Measurements from ENCODE around the gene NAA80.
"Not testable (repeated sequence)": the region's sequence is repeated elsewhere in the genome, so short reads cannot be mapped to it uniquely, and the experiment has no call there.

NAA80 gene

DNA sequence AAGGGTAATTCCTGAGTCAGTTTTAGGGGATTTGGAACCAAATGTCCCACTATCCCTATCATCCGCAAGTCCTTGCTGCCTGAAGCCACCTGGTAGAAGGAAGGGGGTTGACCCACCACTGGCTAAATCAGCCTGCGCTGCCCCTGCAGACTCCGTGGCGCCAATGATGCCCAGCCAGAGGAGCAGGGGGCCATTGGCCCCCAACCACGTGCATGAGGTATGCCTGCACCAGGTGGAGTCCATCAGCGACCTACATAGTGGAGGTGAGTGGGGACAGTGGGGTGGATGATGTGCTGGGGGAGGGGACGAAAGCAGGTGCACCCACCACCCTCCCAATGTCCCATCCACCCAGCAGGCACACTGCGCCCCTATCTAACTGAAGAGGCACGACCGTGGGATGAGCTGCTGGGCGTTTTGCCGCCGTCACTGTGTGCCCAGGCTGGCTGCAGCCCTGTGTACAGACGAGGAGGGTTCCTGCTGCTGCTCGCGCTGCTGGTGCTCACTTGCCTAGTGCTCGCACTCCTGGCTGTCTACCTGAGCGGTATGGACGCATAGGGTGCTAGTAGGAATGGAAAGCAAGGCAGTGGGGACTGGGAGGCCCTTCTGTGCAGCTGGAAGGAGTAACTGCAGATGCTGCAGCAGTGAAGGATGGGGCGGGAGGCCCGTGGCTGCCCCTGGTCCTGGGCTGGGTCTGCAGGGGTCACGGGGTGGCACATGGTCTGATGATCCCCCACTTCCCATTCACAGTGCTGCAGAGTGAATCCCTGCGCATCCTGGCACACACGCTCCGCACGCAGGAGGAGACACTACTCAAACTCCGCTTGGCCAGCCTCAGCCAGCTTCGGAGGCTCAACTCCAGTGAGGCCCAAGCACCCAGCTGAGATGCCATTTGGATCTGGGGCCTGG lies 12.6 kb downstream of the NAA80 start:
- DNase-seq (ENCODE audit: low read depth, low spot score): no peak
- ChIA-PET CTCF (interaction anchor here (1.0 to 1.9 kb wide), 5 partner anchors 8 to 60 kb away, joined by 3 to 9 read pairs (median 3); partner anchors contain the start of genes LSMEM2 and SEMA3B), POLR2A (no interaction called here)
- TF ChIP-seq, protein P1, sequence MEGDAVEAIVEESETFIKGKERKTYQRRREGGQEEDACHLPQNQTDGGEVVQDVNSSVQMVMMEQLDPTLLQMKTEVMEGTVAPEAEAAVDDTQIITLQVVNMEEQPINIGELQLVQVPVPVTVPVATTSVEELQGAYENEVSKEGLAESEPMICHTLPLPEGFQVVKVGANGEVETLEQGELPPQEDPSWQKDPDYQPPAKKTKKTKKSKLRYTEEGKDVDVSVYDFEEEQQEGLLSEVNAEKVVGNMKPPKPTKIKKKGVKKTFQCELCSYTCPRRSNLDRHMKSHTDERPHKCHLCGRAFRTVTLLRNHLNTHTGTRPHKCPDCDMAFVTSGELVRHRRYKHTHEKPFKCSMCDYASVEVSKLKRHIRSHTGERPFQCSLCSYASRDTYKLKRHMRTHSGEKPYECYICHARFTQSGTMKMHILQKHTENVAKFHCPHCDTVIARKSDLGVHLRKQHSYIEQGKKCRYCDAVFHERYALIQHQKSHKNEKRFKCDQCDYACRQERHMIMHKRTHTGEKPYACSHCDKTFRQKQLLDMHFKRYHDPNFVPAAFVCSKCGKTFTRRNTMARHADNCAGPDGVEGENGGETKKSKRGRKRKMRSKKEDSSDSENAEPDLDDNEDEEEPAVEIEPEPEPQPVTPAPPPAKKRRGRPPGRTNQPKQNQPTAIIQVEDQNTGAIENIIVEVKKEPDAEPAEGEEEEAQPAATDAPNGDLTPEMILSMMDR (IDR thresholded peaks at IDR 0.05; ENCODE audit: insufficient read depth, low read length, missing control alignments): no peak
- H3K4me3 ChIP-seq (ENCODE audit: low read depth, low read length): no peak overlapping the region

DNA sequence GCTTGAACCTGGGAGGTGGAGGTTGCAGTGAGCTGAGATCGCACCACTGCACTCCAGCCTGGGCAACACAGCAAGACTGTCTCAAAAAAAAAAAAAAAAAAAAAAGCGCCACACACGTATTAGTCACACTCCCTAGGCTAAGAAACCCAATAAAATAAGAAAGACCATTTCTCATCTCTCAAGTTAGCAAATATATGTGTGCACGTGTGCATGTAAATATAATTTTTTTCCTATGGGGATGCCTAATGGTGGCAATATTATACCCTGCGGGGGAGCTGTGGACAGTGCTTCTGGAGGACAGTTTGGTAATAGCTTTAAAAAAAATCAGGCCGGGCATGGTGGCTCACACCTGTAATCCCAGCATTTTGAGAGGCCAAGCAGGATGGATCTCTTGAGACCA lies 15.1 kb downstream of the NAA80 start:
- DNase-seq (ENCODE audit: low read depth, low spot score); POLR2A ChIA-PET; H3K4me3 ChIP-seq (ENCODE audit: low read depth, low read length): not testable (repeated sequence)
- CTCF ChIA-PET: interaction anchor here (0.6 to 40.0 kb wide), 5 partner anchors 10 to 91 kb away, joined by 3 to 1609 read pairs (median 11); partner anchors contain the start of genes GNAI2 and GNAT1

DNA sequence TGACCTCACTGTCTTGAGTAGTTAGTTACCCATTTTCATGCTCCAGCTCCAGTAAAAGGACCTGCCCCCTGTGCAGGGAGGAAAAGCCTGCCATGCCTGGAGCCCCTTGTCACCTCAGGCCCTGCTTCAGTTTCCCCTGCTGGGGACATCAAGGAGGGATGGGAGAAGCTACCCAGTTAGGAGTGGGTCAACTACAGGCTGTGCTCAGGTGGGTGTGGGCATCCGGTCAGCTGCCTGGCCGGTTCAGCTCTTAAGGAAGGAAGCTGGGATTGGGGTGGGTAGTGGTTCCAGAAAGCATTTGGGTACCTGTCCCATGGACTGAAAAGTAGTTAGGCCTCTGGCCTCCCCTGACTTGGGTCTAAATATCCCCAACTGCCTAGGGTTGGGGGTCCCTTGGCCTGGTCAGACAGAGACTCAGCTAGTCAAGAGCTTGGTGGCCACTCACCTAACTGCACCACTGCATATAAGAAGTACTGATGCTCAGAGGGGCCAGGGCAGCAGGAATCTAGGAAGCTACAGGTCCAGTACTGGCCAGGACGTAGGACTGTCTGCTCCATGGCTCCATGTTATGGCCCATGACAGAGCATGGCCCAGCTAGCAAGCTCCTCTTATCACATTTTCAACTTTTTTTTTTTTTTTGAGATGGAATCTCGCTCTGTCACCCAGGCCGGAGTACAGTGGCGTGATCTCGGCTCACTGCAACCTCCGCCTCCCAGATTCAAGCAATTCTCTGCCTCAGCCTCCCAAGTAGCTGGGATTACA lies 19.8 kb downstream of the NAA80 start:
- no peak for DNase-seq (ENCODE audit: low read depth, low spot score)
- TF ChIP-seq, protein P1 (IDR thresholded peaks at IDR 0.05; ENCODE audit: insufficient read depth, low read length, missing control alignments): no peak
- POLR2A ChIA-PET: interaction anchor here (0.6 to 1.3 kb wide), 3 partner anchors 10 to 63 kb away, joined by 3 to 6 read pairs (median 5); no protein-coding TSS in a partner anchor
- CTCF ChIA-PET: interaction anchor here (1.3 to 40.0 kb wide), 5 partner anchors 8 to 90 kb away, joined by 4 to 1609 read pairs (median 10); partner anchors contain the start of genes GNAI2, GNAT1 and SEMA3B
- no peak overlapping the region for H3K4me3 ChIP-seq (ENCODE audit: low read depth, low read length)

DNA sequence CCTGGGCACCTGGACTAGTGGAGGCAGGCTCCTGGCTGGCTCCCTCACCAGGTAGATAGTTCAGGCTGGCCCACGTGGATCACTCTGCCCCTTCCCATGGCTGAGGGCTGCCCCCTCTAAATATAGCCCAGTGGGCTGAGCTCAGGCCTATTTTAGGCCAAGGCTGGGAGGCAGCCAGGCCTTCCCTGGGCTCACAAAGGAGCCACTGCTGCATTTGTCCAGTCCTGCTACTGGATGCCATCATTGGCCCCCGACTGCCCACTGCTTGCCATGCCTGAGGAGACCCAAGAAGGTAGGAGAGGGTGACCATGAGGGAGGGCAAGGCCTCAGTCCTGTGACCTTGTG lies 20.4 kb downstream of the NAA80 start, which contains the start of gene LSMEM2:
Gene LSMEM2, plus strand, starts transcription at position 208 of the 345 bp plus-strand sequence. Its CDS starts 27 bp downstream, at position 235.
- no peak within 1 kb of the TSS for H3K4me3 ChIP-seq (ENCODE audit: low read depth, low read length)
- DNase-seq (ENCODE audit: low read depth, low spot score): no peak
- TF ChIP-seq, protein P1 (IDR thresholded peaks at IDR 0.05; ENCODE audit: insufficient read depth, low read length, missing control alignments): no peak
- POLR2A ChIA-PET: no interaction called here
- CTCF ChIA-PET: interaction anchor here (1.3 to 40.0 kb wide), 5 partner anchors 9 to 90 kb away, joined by 4 to 1609 read pairs (median 10); partner anchors contain the start of genes GNAI2, GNAT1 and SEMA3B

DNA sequence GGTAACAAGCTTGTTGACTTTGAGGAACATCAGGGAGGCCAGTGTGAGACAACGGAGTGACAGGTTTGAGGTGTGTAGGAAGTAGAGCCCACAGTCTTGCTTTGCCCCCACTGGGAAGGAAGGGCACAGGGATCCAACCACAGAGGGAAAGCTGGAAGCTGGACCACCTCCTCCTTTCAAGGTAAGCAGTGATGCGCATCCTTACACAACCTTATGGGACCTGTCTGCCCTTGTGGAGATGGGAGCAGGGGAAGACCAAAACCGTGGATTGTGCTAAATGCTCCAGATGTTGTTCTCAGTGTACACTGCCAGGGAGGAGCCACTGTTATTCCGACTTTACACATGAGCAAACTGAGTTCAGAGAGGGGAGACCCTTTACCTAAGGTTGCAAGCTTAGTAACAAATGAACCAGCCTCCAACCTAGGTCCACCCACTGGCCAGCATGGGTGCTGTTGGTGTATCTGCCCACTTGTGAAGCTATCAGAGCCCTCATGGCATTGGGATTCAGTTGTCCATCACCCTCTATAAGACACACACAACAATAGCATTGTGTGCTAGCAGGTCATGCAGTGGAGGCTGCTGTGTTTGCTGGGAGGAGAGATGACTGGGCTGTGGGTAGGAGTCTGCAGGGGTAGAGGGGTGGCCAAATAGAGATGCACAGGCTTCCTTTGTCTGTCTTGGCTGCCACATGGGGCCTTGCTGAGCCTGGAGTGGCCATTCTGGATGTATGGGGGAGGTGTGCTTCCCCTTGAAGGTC lies 20.9 kb downstream of the NAA80 start:
- ChIA-PET POLR2A (no interaction called here), CTCF (interaction anchor here (1.3 to 40.0 kb wide), 5 partner anchors 8 to 89 kb away, joined by 4 to 1609 read pairs (median 10); partner anchors contain the start of genes GNAI2, GNAT1 and SEMA3B)
- H3K4me3 ChIP-seq (ENCODE audit: low read depth, low read length): no peak overlapping the region
- TF ChIP-seq, protein P1 (IDR thresholded peaks at IDR 0.05; ENCODE audit: insufficient read depth, low read length, missing control alignments): no peak
- DNase-seq (ENCODE audit: low read depth, low spot score): no peak

DNA sequence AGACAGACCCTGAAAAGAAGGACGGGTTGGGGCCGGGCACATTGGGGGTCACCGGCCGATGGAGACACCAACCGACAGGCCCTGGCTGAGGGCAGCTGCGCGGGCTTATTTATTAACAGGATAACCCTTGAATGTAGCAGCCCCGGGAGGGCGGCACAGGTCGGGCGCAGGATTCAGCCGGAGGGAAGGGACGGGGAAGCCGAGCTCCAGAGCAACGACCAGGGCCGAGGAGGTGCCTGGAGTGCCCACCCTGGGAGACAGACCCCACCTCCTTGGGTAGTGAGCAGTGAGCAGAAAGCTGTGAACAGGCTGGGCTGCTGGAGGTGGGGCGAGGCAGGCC lies 22.5 kb downstream of the NAA80 start:
- CTCF ChIA-PET: interaction anchor here (0.8 to 40.0 kb wide), 3 partner anchors 13 to 83 kb away, joined by 3 to 1609 read pairs (median 303); partner anchors contain the start of genes GNAI2 and GNAT1
- TF ChIP-seq, protein P1 (IDR thresholded peaks at IDR 0.05; ENCODE audit: insufficient read depth, low read length, missing control alignments): no peak
- no peak overlapping the region for H3K4me3 ChIP-seq (ENCODE audit: low read depth, low read length)
- no peak for DNase-seq (ENCODE audit: low read depth, low spot score)
- POLR2A ChIA-PET: interaction anchor here (0.7 kb wide), 1 partner anchor 68 kb away, joined by 3 read pairs; no protein-coding TSS in a partner anchor

Data from AG04449 (cell line).